GM23338 (cell line): ENCODE data around the gene CCNB3. TPM values are rescaled to one million over a fixed set of nuclear protein-coding genes. Genes with fewer than 3 reads are reported as not detected.

Experiments
- ATAC-seq: fragments of 200-7000 bp; cut with Tn5 transposase; 3 replicates; pipeline ENCODE4 v1.9.1; 2020
- DNase-seq: peaks from one replicate; pipeline ENCODE4 v3.0.0-alpha.2; 2015; ENCODE audit warnings: low spot score
- H2AFZ ChIP-seq: fragments of 200-600 bp; sonication (generic); 2 replicates; pipeline ENCODE4 v1.8.0; 2016; ENCODE audit warnings: antibody characterized with exemption, mild to moderate bottlenecking, moderate library complexity
- H3F3A ChIP-seq: fragments of 200-600 bp; sonication (generic); replicated peaks from 2 replicates; pipeline ENCODE4 v1.8.0; 2017; ENCODE audit warnings: antibody characterized with exemption, mixed run types, low read depth
- H3K27ac ChIP-seq: fragments of 200-600 bp; sonication (generic); 2 replicates; pipeline ENCODE4 v1.6.1; 2016; ENCODE audit warnings: low read depth
- H3K27me3 ChIP-seq: fragments of 200-600 bp; sonication (generic); 2 replicates; pipeline ENCODE4 v1.8.0; 2016; ENCODE audit warnings: mild to moderate bottlenecking, mixed run types, moderate library complexity; ENCODE audit not compliant: insufficient read depth
- H3K36me3 ChIP-seq: fragments of 200-600 bp; sonication (generic); 2 replicates; pipeline ENCODE4 v1.8.0; 2016; ENCODE audit warnings: mild to moderate bottlenecking; ENCODE audit not compliant: insufficient read depth
- H3K4me1 ChIP-seq: fragments of 200-600 bp; sonication (generic); 2 replicates; pipeline ENCODE4 v1.8.0; 2016; ENCODE audit warnings: mild to moderate bottlenecking, moderate library complexity; ENCODE audit not compliant: insufficient read depth
- H3K4me2 ChIP-seq: fragments of 200-600 bp; sonication (generic); 2 replicates; pipeline ENCODE4 v1.7.1; 2017; ENCODE audit warnings: mixed run types
- H3K4me3 ChIP-seq: fragments of 200-600 bp; sonication (generic); 2 replicates; pipeline ENCODE4 v1.6.1; 2016; ENCODE audit warnings: mixed run types
- H3K79me2 ChIP-seq: fragments of 200-600 bp; sonication (generic); replicated peaks from 2 replicates; pipeline ENCODE4 v1.8.0; 2017; ENCODE audit warnings: mild to moderate bottlenecking; ENCODE audit not compliant: insufficient read depth
- H3K9me2 ChIP-seq: fragments of 200-600 bp; sonication (generic); 2 replicates; pipeline ENCODE4 v1.8.0; 2017; ENCODE audit not compliant: insufficient read depth
- H4K20me1 ChIP-seq: fragments of 200-600 bp; sonication (generic); replicated peaks from 2 replicates; pipeline ENCODE4 v1.8.0; 2017; ENCODE audit warnings: mild to moderate bottlenecking; ENCODE audit not compliant: insufficient read depth
- H3K27ac Mint-ChIP-seq: 2 replicates; pipeline ENCODE4 v1.8.0; 2020; ENCODE audit warnings: inconsistent platforms, mild to moderate bottlenecking, moderate library complexity, mixed read lengths
- H3K27me3 Mint-ChIP-seq: 3 replicates; pipeline ENCODE4 v1.8.0; 2022; ENCODE audit warnings: low read depth, mild to moderate bottlenecking, moderate library complexity, mixed read lengths, inconsistent platforms; ENCODE audit not compliant: insufficient read depth, poor library complexity
- H3K36me3 Mint-ChIP-seq: 3 replicates; pipeline ENCODE4 v1.8.0; 2021; ENCODE audit warnings: low read depth, mild to moderate bottlenecking, inconsistent platforms, moderate library complexity, mixed read lengths
- H3K4me1 Mint-ChIP-seq: 3 replicates; pipeline ENCODE4 v1.8.0; 2020; ENCODE audit warnings: mild to moderate bottlenecking, inconsistent platforms, mixed read lengths
- H3K4me3 Mint-ChIP-seq: 3 replicates; pipeline ENCODE4 v1.8.0; 2021; ENCODE audit warnings: moderate library complexity, mild to moderate bottlenecking, inconsistent platforms, mixed read lengths
- H3K9me3 Mint-ChIP-seq: 3 replicates; pipeline ENCODE4 v1.8.0; 2020; ENCODE audit warnings: moderate library complexity, mild to moderate bottlenecking, inconsistent platforms, mixed read lengths
- CREB1 ChIP-seq: fragments of 250-450 bp; sonication (Bioruptor Pico); IDR thresholded peaks from 2 replicates; pipeline ENCODE4 v1.5.0; 2020; ENCODE audit warnings: low read depth, mild to moderate bottlenecking, moderate library complexity
- EZH2 ChIP-seq: fragments of 200-600 bp; sonication (generic); IDR thresholded peaks from one replicate; pipeline ENCODE4 v1.8.0; 2017; ENCODE audit warnings: antibody characterized with exemption, mild to moderate bottlenecking, low read depth; ENCODE audit not compliant: unreplicated experiment
- EZH2phosphoT487 ChIP-seq: fragments of 200-600 bp; sonication (generic); IDR thresholded peaks from one replicate; pipeline ENCODE4 v1.8.1; 2018; ENCODE audit warnings: antibody characterized with exemption; ENCODE audit not compliant: unreplicated experiment
- JUNB ChIP-seq: IDR thresholded peaks from one replicate; pipeline ENCODE4 v1.6.1; 2016; ENCODE audit warnings: antibody characterized with exemption; ENCODE audit not compliant: unreplicated experiment
- NANOG ChIP-seq: IDR thresholded peaks from 2 replicates; pipeline ENCODE4 v1.6.1; 2016; ENCODE audit warnings: antibody characterized with exemption, borderline replicate concordance
- POLR2AphosphoS5 ChIP-seq: IDR thresholded peaks from 2 replicates; pipeline ENCODE4 v1.6.1; 2016; ENCODE audit warnings: antibody characterized with exemption, low read depth
- STAT1 ChIP-seq: IDR thresholded peaks from one replicate; pipeline ENCODE4 v1.6.1; 2016; ENCODE audit warnings: antibody characterized with exemption; ENCODE audit not compliant: unreplicated experiment
- ZNF114 ChIP-seq: fragments of 250-450 bp; sonication (Bioruptor Pico); IDR thresholded peaks from 2 replicates; pipeline ENCODE4 v1.5.0; 2020; ENCODE audit warnings: mild to moderate bottlenecking, moderate library complexity
- ZNF331 ChIP-seq: fragments of 250-450 bp; sonication (Bioruptor Pico); IDR thresholded peaks from 2 replicates; pipeline ENCODE4 v1.5.0; 2020; ENCODE audit warnings: low read depth, mild to moderate bottlenecking, moderate library complexity
- polyA plus RNA-seq: library from polyadenylated mRNA; unstranded; fragments of >200 nt; fragmentation: Nextera tagmentation; extraction: Ambion mirVana; gene quantifications from 2 replicates; pipeline ENCODE4 v1.2.1, GENCODE V29; 2016
- total RNA-seq: library from RNA; depleted of rRNA; stranded (reverse); fragments of >200 nt; shearing (Covaris generic); gene quantifications from 2 replicates; pipeline ENCODE4 v1.2.3, GENCODE V29; 2014
- TF ChIP-seq, protein P1 (sequence below): fragments of 250-450 bp; sonication (Bioruptor Pico); IDR thresholded peaks from 2 replicates; pipeline ENCODE4 v1.5.0; 2020; ENCODE audit warnings: mild to moderate bottlenecking, moderate library complexity
- TF ChIP-seq, protein P2 (sequence below): IDR thresholded peaks from 2 replicates; pipeline ENCODE4 v1.6.1; 2016; ENCODE audit warnings: antibody characterized with exemption
- TF ChIP-seq, protein P3 (sequence below), 2 experiments: fragments of 200-600 bp in 1 of 2; sonication (generic) in 1 of 2; conservative IDR thresholded peaks; 2 replicates each; pipeline versions ENCODE4 v1.5.1 to v1.6.1; 2016 to 2017; ENCODE audit warnings: antibody characterized with exemption in 2 of 2, low read depth in 2 of 2, mild to moderate bottlenecking in 2 of 2, moderate library complexity in 1 of 2
- TF ChIP-seq, protein P4 (sequence below): IDR thresholded peaks from one replicate; pipeline ENCODE4 v1.6.1; 2018; ENCODE audit warnings: antibody characterized with exemption; ENCODE audit not compliant: unreplicated experiment

Gene CCNB3
- total and polyA plus RNA-seq, 2 experiments from 2014 or later, result 0.13 to 1.2 TPM

DNA sequence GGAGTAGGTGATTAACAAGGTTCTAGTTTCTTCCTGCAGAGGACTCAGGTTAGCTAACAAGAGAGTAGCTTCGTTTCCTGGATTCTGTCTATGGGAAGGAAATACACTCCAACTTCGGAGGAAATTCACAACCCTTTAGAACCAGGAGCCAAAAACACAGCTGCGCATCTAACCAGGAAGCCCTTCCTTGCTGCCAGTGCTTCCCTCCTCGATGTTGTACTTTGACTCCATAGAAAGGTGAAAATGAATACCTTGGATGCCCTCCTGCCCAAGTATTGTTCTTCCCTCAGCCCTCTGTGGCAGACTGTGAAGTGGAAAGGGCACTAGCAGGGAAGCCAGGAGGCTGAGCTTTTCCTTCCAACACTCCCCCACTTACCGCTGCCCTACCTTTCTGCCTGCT lies 38.8 kb upstream of the CCNB3 start:
- no peaks in the 10 kb centered on the region for H3K36me3 Mint-ChIP-seq
- Histone ChIP-seq H3K27me3 (no peaks in the 10 kb centered on the region), H3K4me3 (no peak overlapping the region), H3F3A (no peaks in the 10 kb centered on the region), H3K9me2 (no peaks in the 10 kb centered on the region), H3K27ac (no peak overlapping the region), H3K4me1 (no peaks in the 10 kb centered on the region), H3K4me2 (no peak overlapping the region), H3K79me2 (no peaks in the 10 kb centered on the region), H2AFZ (no peak overlapping the region), H4K20me1 (no peaks in the 10 kb centered on the region), H3K36me3 (no peaks in the 10 kb centered on the region)
- H3K27ac Mint-ChIP-seq, result no peak overlapping the region
- ATAC-seq, result no peak
- H3K9me3 Mint-ChIP-seq, result peaks cover 4% of the 10 kb centered on the region; the same call in 2 of the 3 replicates
- TF ChIP-seq EZH2, result no peak
- TF ChIP-seq, protein P1, sequence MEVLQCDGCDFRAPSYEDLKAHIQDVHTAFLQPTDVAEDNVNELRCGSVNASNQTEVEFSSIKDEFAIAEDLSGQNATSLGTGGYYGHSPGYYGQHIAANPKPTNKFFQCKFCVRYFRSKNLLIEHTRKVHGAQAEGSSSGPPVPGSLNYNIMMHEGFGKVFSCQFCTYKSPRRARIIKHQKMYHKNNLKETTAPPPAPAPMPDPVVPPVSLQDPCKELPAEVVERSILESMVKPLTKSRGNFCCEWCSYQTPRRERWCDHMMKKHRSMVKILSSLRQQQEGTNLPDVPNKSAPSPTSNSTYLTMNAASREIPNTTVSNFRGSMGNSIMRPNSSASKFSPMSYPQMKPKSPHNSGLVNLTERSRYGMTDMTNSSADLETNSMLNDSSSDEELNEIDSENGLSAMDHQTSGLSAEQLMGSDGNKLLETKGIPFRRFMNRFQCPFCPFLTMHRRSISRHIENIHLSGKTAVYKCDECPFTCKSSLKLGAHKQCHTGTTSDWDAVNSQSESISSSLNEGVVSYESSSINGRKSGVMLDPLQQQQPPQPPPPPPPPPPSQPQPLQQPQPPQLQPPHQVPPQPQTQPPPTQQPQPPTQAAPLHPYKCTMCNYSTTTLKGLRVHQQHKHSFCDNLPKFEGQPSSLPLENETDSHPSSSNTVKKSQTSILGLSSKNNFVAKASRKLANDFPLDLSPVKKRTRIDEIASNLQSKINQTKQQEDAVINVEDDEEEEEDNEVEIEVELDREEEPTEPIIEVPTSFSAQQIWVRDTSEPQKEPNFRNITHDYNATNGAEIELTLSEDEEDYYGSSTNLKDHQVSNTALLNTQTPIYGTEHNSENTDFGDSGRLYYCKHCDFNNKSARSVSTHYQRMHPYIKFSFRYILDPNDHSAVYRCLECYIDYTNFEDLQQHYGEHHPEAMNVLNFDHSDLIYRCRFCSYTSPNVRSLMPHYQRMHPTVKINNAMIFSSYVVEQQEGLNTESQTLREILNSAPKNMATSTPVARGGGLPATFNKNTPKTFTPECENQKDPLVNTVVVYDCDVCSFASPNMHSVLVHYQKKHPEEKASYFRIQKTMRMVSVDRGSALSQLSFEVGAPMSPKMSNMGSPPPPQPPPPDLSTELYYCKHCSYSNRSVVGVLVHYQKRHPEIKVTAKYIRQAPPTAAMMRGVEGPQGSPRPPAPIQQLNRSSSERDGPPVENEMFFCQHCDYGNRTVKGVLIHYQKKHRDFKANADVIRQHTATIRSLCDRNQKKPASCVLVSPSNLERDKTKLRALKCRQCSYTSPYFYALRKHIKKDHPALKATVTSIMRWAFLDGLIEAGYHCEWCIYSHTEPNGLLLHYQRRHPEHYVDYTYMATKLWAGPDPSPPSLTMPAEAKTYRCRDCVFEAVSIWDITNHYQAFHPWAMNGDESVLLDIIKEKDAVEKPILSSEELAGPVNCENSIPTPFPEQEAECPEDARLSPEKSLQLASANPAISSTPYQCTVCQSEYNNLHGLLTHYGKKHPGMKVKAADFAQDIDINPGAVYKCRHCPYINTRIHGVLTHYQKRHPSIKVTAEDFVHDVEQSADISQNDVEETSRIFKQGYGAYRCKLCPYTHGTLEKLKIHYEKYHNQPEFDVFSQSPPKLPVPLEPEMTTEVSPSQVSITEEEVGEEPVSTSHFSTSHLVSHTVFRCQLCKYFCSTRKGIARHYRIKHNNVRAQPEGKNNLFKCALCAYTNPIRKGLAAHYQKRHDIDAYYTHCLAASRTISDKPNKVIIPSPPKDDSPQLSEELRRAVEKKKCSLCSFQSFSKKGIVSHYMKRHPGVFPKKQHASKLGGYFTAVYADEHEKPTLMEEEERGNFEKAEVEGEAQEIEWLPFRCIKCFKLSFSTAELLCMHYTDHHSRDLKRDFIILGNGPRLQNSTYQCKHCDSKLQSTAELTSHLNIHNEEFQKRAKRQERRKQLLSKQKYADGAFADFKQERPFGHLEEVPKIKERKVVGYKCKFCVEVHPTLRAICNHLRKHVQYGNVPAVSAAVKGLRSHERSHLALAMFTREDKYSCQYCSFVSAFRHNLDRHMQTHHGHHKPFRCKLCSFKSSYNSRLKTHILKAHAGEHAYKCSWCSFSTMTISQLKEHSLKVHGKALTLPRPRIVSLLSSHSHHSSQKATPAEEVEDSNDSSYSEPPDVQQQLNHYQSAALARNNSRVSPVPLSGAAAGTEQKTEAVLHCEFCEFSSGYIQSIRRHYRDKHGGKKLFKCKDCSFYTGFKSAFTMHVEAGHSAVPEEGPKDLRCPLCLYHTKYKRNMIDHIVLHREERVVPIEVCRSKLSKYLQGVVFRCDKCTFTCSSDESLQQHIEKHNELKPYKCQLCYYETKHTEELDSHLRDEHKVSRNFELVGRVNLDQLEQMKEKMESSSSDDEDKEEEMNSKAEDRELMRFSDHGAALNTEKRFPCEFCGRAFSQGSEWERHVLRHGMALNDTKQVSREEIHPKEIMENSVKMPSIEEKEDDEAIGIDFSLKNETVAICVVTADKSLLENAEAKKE (CRISPR knock-in tag), result no peak
- TF ChIP-seq POLR2AphosphoS5, result no peak
- no peak for TF ChIP-seq EZH2phosphoT487
- TF ChIP-seq ZNF114 (CRISPR knock-in tag), result no peak
- TF ChIP-seq, protein P2, sequence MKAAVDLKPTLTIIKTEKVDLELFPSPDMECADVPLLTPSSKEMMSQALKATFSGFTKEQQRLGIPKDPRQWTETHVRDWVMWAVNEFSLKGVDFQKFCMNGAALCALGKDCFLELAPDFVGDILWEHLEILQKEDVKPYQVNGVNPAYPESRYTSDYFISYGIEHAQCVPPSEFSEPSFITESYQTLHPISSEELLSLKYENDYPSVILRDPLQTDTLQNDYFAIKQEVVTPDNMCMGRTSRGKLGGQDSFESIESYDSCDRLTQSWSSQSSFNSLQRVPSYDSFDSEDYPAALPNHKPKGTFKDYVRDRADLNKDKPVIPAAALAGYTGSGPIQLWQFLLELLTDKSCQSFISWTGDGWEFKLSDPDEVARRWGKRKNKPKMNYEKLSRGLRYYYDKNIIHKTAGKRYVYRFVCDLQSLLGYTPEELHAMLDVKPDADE, result no peak
- TF ChIP-seq, protein P3, sequence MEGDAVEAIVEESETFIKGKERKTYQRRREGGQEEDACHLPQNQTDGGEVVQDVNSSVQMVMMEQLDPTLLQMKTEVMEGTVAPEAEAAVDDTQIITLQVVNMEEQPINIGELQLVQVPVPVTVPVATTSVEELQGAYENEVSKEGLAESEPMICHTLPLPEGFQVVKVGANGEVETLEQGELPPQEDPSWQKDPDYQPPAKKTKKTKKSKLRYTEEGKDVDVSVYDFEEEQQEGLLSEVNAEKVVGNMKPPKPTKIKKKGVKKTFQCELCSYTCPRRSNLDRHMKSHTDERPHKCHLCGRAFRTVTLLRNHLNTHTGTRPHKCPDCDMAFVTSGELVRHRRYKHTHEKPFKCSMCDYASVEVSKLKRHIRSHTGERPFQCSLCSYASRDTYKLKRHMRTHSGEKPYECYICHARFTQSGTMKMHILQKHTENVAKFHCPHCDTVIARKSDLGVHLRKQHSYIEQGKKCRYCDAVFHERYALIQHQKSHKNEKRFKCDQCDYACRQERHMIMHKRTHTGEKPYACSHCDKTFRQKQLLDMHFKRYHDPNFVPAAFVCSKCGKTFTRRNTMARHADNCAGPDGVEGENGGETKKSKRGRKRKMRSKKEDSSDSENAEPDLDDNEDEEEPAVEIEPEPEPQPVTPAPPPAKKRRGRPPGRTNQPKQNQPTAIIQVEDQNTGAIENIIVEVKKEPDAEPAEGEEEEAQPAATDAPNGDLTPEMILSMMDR (conservative IDR thresholded peaks at IDR 0.05; ENCODE audit: low read depth in 2 of 2), result no peak
- no peak for TF ChIP-seq NANOG
- no peak for TF ChIP-seq ZNF331 (CRISPR knock-in tag)
- TF ChIP-seq STAT1, result no peak
- TF ChIP-seq, protein P4, sequence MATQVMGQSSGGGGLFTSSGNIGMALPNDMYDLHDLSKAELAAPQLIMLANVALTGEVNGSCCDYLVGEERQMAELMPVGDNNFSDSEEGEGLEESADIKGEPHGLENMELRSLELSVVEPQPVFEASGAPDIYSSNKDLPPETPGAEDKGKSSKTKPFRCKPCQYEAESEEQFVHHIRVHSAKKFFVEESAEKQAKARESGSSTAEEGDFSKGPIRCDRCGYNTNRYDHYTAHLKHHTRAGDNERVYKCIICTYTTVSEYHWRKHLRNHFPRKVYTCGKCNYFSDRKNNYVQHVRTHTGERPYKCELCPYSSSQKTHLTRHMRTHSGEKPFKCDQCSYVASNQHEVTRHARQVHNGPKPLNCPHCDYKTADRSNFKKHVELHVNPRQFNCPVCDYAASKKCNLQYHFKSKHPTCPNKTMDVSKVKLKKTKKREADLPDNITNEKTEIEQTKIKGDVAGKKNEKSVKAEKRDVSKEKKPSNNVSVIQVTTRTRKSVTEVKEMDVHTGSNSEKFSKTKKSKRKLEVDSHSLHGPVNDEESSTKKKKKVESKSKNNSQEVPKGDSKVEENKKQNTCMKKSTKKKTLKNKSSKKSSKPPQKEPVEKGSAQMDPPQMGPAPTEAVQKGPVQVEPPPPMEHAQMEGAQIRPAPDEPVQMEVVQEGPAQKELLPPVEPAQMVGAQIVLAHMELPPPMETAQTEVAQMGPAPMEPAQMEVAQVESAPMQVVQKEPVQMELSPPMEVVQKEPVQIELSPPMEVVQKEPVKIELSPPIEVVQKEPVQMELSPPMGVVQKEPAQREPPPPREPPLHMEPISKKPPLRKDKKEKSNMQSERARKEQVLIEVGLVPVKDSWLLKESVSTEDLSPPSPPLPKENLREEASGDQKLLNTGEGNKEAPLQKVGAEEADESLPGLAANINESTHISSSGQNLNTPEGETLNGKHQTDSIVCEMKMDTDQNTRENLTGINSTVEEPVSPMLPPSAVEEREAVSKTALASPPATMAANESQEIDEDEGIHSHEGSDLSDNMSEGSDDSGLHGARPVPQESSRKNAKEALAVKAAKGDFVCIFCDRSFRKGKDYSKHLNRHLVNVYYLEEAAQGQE, result no peak
- TF ChIP-seq CREB1, result no peak
- TF ChIP-seq JUNB, result no peak
- no peak overlapping the region for H3K4me3 Mint-ChIP-seq
- DNase-seq, result no peak
- peaks cover 8% of the 10 kb centered on the region; the same call in 2 of the 3 replicates for H3K4me1 Mint-ChIP-seq
- no peaks in the 10 kb centered on the region for H3K27me3 Mint-ChIP-seq
